ENCODE data around the gene HLA-DQA1.

The HLA-DQA1 gene

DNA sequence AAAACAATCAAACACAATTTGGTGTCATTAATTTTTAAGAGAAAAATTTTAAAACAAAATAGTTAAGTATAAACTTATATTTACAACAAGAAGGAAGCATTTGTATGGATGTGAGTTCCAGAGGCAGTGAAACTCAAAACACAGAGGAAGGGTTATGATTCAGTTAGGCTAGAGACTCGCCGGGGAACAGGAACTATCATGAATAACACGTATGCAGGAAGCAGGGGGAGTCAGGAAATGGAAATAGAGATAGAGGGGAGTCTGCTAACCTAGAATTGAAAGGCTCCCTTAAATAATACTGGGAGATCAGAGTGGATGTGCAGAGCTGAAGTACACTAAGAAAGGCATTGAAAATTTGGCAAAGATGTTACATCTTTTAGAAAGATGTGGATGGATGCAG is 33.3 kb upstream of the HLA-DQA1 start:
- no peak for DNase-seq (ENCODE audit: low spot score)
- H3K27ac ChIP-seq: no peak overlapping the region

GRCh38 chr6:32604434-32604877 is 32.8 kb upstream of the HLA-DQA1 start:
- no peak overlapping the region for H3K27ac ChIP-seq
- no peak for TF ChIP-seq CTCF (IDR thresholded peaks at IDR 0.05)
- H3K4me3 ChIP-seq: no peak overlapping the region
- DNase-seq (ENCODE audit: low spot score): no peak

More for the DNA sequence above, 33.3 kb upstream of the HLA-DQA1 start:
- no peak overlapping the region for H3K4me3 ChIP-seq
- no peak for TF ChIP-seq CTCF (IDR thresholded peaks at IDR 0.05)

DNA sequence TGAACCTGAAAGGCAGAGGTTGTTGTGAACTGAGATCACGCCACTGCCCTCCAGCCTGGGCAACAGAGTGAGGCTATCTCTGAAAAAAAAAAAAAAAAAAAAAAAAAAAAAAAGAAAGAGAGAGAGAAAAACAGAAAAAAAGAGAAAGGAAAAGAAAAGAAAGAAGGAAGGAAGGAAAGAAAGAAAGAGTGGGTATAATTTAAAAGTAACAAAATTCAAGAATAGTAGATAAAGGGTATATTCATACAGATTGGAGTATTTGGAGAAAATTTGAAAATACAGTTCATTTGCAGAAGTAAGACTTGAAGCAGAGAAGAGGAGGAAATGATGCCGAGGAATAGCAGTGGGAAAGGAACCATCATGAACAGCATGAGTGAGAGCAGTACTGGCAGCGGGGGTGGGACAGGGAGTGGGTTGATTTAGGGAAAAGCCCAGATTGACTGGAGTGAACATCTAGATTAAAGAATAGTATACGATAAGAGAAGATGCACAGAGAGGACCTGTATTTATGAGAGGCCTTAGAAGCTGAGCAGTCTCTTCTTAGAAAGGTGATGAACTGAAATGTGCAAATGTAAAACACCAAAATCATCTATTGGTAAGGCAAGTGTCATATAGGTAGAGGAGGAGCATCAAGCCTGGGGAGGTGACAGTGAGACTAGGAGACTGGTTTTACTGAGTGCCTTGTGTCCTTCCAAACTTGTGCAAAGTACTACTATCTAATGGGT is 29.8 kb upstream of the HLA-DQA1 start:
- no peak overlapping the region for H3K4me3 ChIP-seq
- no peak for TF ChIP-seq CTCF (IDR thresholded peaks at IDR 0.05)
- no peak for DNase-seq (ENCODE audit: low spot score)
- H3K27ac ChIP-seq: no peak overlapping the region

- no peak for DNase-seq (ENCODE audit: low spot score)
- no peak for TF ChIP-seq CTCF (IDR thresholded peaks at IDR 0.05)
- no peak overlapping the region for H3K4me3 ChIP-seq
- H3K27ac ChIP-seq: no peak overlapping the region
Observed at GRCh38 chr6:32607988-32608298, 29.3 kb upstream of the HLA-DQA1 start.

- Histone ChIP-seq H3K4me3 (no peak overlapping the region), H3K27ac (no peak overlapping the region)
- DNase-seq (ENCODE audit: low spot score): no peak
- TF ChIP-seq CTCF (IDR thresholded peaks at IDR 0.05): no peak
Observed at GRCh38 chr6:32608362-32608761, 28.8 kb upstream of the HLA-DQA1 start.

GRCh38 chr6:32609391-32609730 is 27.8 kb upstream of the HLA-DQA1 start:
- H3K4me3 ChIP-seq: no peak overlapping the region
- no peak for TF ChIP-seq CTCF (IDR thresholded peaks at IDR 0.05)
- no peak for DNase-seq (ENCODE audit: low spot score)
- H3K27ac ChIP-seq: no peak overlapping the region

Measured in coronary artery (tissue), 2 donors.